ENCODE measurements around the gene TTF2. TPM values are rescaled to one million over a fixed set of nuclear protein-coding genes. Genes with fewer than 3 reads are reported as not detected.

The TTF2 gene
- total and polyA plus RNA-seq, 2 donors from 2014 or later = 4.1 to 19.0 TPM

GRCh38 chr1:117146072-117146471 lies 85.9 kb downstream of the TTF2 start:
- Histone ChIP-seq H3K4me3 (ENCODE audit: low read length in 3 of 3) (no peak overlapping the region), H3K9ac (ENCODE audit: low read length in 3 of 3) (no peak overlapping the region), H3K27me3 (ENCODE audit: control insufficient read depth, insufficient read depth, low read length) (no peaks in the 10 kb centered on the region), H3K36me3 (ENCODE audit: control insufficient read depth in 2 of 3, insufficient read depth in 3 of 3, low read length in 3 of 3) (no peaks in the 10 kb centered on the region), H3K27ac (ENCODE audit: low read depth in 2 of 2, low read length in 2 of 2) (no peak overlapping the region), H3K4me1 (ENCODE audit: control insufficient read depth in 2 of 3, insufficient read depth in 2 of 3, low read depth in 1 of 3, low read length in 3 of 3) (no peaks in the 10 kb centered on the region), H3K9me3 (ENCODE audit: control insufficient read depth in 2 of 3, insufficient read depth in 1 of 3, low read length in 3 of 3) (no peaks in the 10 kb centered on the region)
- DNase-seq = no peak
- intact Hi-C loops (cut with DNase I) = no loop called here
- no peak for TF ChIP-seq CTCF (IDR thresholded peaks at IDR 0.05; ENCODE audit: borderline replicate concordance, extremely low read depth, insufficient read depth)
- no peak for FAIRE-seq

GRCh38 chr1:117146575-117147340 lies 86.6 kb downstream of the TTF2 start:
- Histone ChIP-seq H3K4me1 (ENCODE audit: control insufficient read depth in 2 of 3, insufficient read depth in 2 of 3, low read depth in 1 of 3, low read length in 3 of 3) (no peaks in the 10 kb centered on the region), H3K9me3 (ENCODE audit: control insufficient read depth in 2 of 3, insufficient read depth in 1 of 3, low read length in 3 of 3) (no peaks in the 10 kb centered on the region), H3K36me3 (ENCODE audit: control insufficient read depth in 2 of 3, insufficient read depth in 3 of 3, low read length in 3 of 3) (no peaks in the 10 kb centered on the region), H3K9ac (ENCODE audit: low read length in 3 of 3) (no peak overlapping the region), H3K27ac (ENCODE audit: low read depth in 2 of 2, low read length in 2 of 2) (no peak overlapping the region), H3K4me3 (ENCODE audit: low read length in 3 of 3) (no peak overlapping the region), H3K27me3 (ENCODE audit: control insufficient read depth, insufficient read depth, low read length) (no peaks in the 10 kb centered on the region)
- DNase-seq (no peak), FAIRE-seq (no peak)
- intact Hi-C loops (cut with DNase I) = no loop called here
- TF ChIP-seq CTCF (IDR thresholded peaks at IDR 0.05; ENCODE audit: borderline replicate concordance, extremely low read depth, insufficient read depth) = no peak

- no peak overlapping the region for H3K9ac ChIP-seq (ENCODE audit: low read length in 3 of 3)
- FAIRE-seq (no peak), DNase-seq (no peak)
- no peaks in the 10 kb centered on the region for H3K9me3 ChIP-seq (ENCODE audit: control insufficient read depth in 2 of 3, insufficient read depth in 1 of 3, low read length in 3 of 3)
- no peaks in the 10 kb centered on the region for H3K4me1 ChIP-seq (ENCODE audit: control insufficient read depth in 2 of 3, insufficient read depth in 2 of 3, low read depth in 1 of 3, low read length in 3 of 3)
- no peak for TF ChIP-seq CTCF (IDR thresholded peaks at IDR 0.05; ENCODE audit: borderline replicate concordance, extremely low read depth, insufficient read depth)
- H3K27ac ChIP-seq (ENCODE audit: low read depth in 2 of 2, low read length in 2 of 2) = no peak overlapping the region
- H3K4me3 ChIP-seq (ENCODE audit: low read length in 3 of 3) = no peak overlapping the region
- no peaks in the 10 kb centered on the region for H3K36me3 ChIP-seq (ENCODE audit: control insufficient read depth in 2 of 3, insufficient read depth in 3 of 3, low read length in 3 of 3)
- no peaks in the 10 kb centered on the region for H3K27me3 ChIP-seq (ENCODE audit: control insufficient read depth, insufficient read depth, low read length)
- intact Hi-C loops (cut with DNase I) = no loop called here
These were observed 87.3 kb downstream of the TTF2 start for GRCh38 chr1:117147341-117147831.
